Measurements from ENCODE around the gene HMCN2.

DNA sequence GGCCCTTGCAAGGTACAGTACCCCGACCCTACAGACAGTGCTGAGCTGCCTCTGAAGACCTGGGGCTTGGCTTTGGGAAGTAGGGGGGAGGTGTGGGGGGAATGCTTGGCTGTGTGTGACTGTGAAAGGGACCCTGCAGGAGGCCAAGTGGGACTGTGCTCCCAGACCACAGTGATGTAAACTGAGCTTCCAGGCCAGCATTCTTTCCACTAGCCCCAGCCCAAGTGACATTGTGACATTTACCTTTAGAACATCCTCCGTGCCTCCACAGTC, 31.2 kb downstream of the HMCN2 start:
- TF ChIP-seq POLR2A (IDR thresholded peaks at IDR 0.05), result no peak
- TF ChIP-seq, protein P1, sequence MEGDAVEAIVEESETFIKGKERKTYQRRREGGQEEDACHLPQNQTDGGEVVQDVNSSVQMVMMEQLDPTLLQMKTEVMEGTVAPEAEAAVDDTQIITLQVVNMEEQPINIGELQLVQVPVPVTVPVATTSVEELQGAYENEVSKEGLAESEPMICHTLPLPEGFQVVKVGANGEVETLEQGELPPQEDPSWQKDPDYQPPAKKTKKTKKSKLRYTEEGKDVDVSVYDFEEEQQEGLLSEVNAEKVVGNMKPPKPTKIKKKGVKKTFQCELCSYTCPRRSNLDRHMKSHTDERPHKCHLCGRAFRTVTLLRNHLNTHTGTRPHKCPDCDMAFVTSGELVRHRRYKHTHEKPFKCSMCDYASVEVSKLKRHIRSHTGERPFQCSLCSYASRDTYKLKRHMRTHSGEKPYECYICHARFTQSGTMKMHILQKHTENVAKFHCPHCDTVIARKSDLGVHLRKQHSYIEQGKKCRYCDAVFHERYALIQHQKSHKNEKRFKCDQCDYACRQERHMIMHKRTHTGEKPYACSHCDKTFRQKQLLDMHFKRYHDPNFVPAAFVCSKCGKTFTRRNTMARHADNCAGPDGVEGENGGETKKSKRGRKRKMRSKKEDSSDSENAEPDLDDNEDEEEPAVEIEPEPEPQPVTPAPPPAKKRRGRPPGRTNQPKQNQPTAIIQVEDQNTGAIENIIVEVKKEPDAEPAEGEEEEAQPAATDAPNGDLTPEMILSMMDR (IDR thresholded peaks at IDR 0.05), result no peak

All from right lobe of liver (tissue), 4 donors.